OCI-LY1 (cell line): ENCODE measurements around the gene ARHGAP28.

Source experiments
- H2AFZ ChIP-seq: fragments of 200-600 bp; sonication (generic), shearing (Covaris generic); 2 replicates; pipeline ENCODE4 v1.6.0; 2014; ENCODE audit warnings: antibody characterized with exemption, mild to moderate bottlenecking, low read length
- H3F3A ChIP-seq: fragments of 200-600 bp; sonication (generic), shearing (Covaris generic); 2 replicates; pipeline ENCODE4 v1.6.0; 2014; ENCODE audit warnings: mild to moderate bottlenecking, antibody characterized with exemption, low read length, moderate library complexity; ENCODE audit not compliant: insufficient read depth
- H3K27ac ChIP-seq: fragments of 200-600 bp; sonication (generic); 2 replicates; pipeline ENCODE4 v1.5.1; 2014; ENCODE audit warnings: low read length, mixed run types, mild to moderate bottlenecking, low read depth; ENCODE audit not compliant: poor library complexity, severe bottlenecking
- H3K27me3 ChIP-seq: fragments of 200-600 bp; sonication (generic); 2 replicates; pipeline ENCODE4 v1.6.0; 2014; ENCODE audit warnings: antibody characterized with exemption, mild to moderate bottlenecking, low read length, moderate library complexity; ENCODE audit not compliant: insufficient read depth
- H3K36me3 ChIP-seq: fragments of 200-600 bp; sonication (generic); 2 replicates; pipeline ENCODE4 v1.6.1; 2014; ENCODE audit warnings: mild to moderate bottlenecking, antibody characterized with exemption, low read length, moderate library complexity, mixed read lengths; ENCODE audit not compliant: insufficient read depth
- H3K4me1 ChIP-seq: fragments of 200-600 bp; sonication (generic); 2 replicates; pipeline ENCODE4 v1.5.1; 2014; ENCODE audit warnings: mild to moderate bottlenecking, low read length, moderate library complexity; ENCODE audit not compliant: insufficient read depth, severe bottlenecking
- H3K4me2 ChIP-seq: fragments of 200-600 bp; sonication (generic), shearing (Covaris generic); 2 replicates; pipeline ENCODE4 v1.6.1; 2014; ENCODE audit warnings: low read length
- H3K4me3 ChIP-seq: fragments of 200-600 bp; sonication (generic); 2 replicates; pipeline ENCODE4 v1.5.1; 2014; ENCODE audit warnings: low read length, low read depth, mild to moderate bottlenecking, mixed read lengths; ENCODE audit not compliant: poor library complexity, severe bottlenecking
- H3K79me2 ChIP-seq: fragments of 200-600 bp; shearing (Covaris generic); 2 replicates; pipeline ENCODE4 v1.6.1; 2016; ENCODE audit warnings: mixed run types, low read length, mixed read lengths; ENCODE audit not compliant: insufficient read depth
- H3K9ac ChIP-seq: fragments of 200-600 bp; sonication (generic), shearing (Covaris generic); 2 replicates; pipeline ENCODE4 v1.6.1; 2014; ENCODE audit warnings: mild to moderate bottlenecking, low read length, mixed read lengths
- H3K9me2 ChIP-seq: fragments of 200-600 bp; sonication (generic), shearing (Covaris generic); 2 replicates; pipeline ENCODE4 v1.6.1; 2014; ENCODE audit warnings: low read depth, mild to moderate bottlenecking, low read length, mixed read lengths
- H3K9me3 ChIP-seq: fragments of 200-600 bp; shearing (Covaris generic); 2 replicates; pipeline ENCODE4 v1.6.1; 2014; ENCODE audit warnings: low read length, mixed read lengths
- H4K20me1 ChIP-seq: fragments of 200-600 bp; sonication (generic), shearing (Covaris generic); 2 replicates; pipeline ENCODE4 v1.6.0; 2016; ENCODE audit warnings: mild to moderate bottlenecking, low read length; ENCODE audit not compliant: insufficient read depth
- CTCF ChIP-seq: fragments of 200-600 bp; sonication (generic), shearing (Covaris generic); IDR thresholded peaks from 2 replicates; pipeline ENCODE4 v1.5.1; 2017; ENCODE audit warnings: mild to moderate bottlenecking, antibody characterized with exemption, low read length, moderate library complexity, mixed read lengths
- EZH2 ChIP-seq: fragments of 200-600 bp; sonication (generic), shearing (Covaris generic); IDR thresholded peaks from 2 replicates; pipeline ENCODE4 v1.8.0; 2017; ENCODE audit warnings: borderline replicate concordance, mixed run types, mild to moderate bottlenecking, antibody characterized with exemption, low read length, moderate library complexity, mixed read lengths

ARHGAP28 gene

DNA sequence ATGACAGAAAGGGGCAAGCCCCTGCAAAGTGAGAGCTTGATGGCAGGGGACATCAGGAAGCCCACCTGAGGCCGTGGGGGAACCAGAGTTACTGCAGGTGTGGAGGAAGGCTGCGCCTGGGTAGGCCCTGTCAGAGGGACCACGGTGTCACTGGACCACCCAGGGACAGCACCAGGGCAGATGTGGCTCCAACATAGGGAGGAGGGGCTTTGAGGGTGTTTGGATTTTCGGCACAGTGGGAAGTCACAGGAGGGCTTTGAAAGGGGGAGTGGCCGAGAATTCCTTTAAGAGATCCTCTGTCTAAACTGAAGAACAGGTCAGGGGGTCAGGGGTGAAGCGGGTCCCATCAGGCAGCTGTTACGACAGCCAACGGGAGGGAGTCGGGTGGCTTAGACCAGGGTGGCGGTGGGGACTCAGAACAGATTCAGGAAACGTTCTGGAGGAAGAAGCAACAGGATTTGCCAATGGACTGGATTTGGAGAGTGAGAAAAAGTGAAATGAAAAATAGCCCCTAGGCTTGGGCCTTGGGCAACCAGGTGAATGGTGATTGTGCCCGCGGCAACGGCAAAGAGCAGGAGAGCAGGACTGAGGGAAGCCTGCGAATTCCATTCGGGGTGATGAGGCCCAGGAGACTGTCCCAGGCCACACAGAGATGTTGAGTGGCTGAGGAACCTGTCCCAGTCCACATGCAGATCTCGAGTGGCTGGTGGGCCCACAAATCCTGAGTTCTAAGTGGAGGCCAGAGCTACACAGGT, 222.0 kb downstream of the ARHGAP28 start:
- Histone ChIP-seq H3K36me3 (no peaks in the 10 kb centered on the region), H3K9me3 (no peaks in the 10 kb centered on the region), H3K9ac (no peak overlapping the region), H3K4me1 (no peaks in the 10 kb centered on the region), H3K4me3 (no peak overlapping the region), H3K4me2 (no peak overlapping the region), H3K27me3 (0 out of 2 replicates have a peak, but pooled peaks cover 14% of the 10 kb centered on the region), H2AFZ (no peak overlapping the region), H3F3A (no peaks in the 10 kb centered on the region), H3K27ac (no peak overlapping the region), H3K79me2 (no peaks in the 10 kb centered on the region), H3K9me2 (no peaks in the 10 kb centered on the region), H4K20me1 (no peaks in the 10 kb centered on the region)
- no peak for TF ChIP-seq EZH2
- TF ChIP-seq CTCF = no peak

- no peak for TF ChIP-seq CTCF
- TF ChIP-seq EZH2 = no peak
- Histone ChIP-seq H2AFZ (no peak overlapping the region), H3K9me3 (no peaks in the 10 kb centered on the region), H3K27ac (no peak overlapping the region), H4K20me1 (no peaks in the 10 kb centered on the region), H3K4me2 (no peak overlapping the region), H3K27me3 (0 out of 2 replicates have a peak, but pooled peaks cover 9% of the 10 kb centered on the region), H3F3A (no peaks in the 10 kb centered on the region), H3K79me2 (no peaks in the 10 kb centered on the region), H3K4me3 (no peak overlapping the region), H3K9ac (no peak overlapping the region), H3K36me3 (no peaks in the 10 kb centered on the region), H3K4me1 (no peaks in the 10 kb centered on the region), H3K9me2 (no peaks in the 10 kb centered on the region)
Observed at GRCh38 chr18:6954501-6954900, 225.0 kb downstream of the ARHGAP28 start.

DNA sequence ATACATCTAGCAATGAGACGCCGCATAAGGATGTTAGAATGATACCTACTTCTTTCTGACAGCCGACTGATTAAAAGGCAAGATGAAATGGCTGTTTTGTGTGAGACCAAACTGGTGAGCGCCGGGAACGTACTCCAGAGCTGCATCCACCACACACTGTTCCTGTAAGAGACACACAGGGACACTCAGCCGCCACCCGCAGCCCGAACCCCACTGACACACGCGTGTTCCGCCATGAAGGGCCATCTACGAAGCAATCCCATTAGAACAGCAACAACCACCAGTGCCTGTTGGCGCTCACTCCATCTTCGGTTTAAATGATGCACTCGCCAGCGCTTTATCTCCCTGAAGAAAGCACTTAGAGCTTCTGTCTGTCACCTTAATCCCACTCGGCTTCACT, 225.8 kb downstream of the ARHGAP28 start:
- H3K4me3 ChIP-seq = no peak overlapping the region
- H3K4me2 ChIP-seq = no peak overlapping the region
- H2AFZ ChIP-seq = no peak overlapping the region
- TF ChIP-seq CTCF = no peak
- no peak for TF ChIP-seq EZH2
- no peaks in the 10 kb centered on the region for H3K79me2 ChIP-seq
- no peaks in the 10 kb centered on the region for H3K36me3 ChIP-seq
- 0 out of 2 replicates have a peak, but pooled peaks cover 8% of the 10 kb centered on the region for H3K27me3 ChIP-seq
- no peak overlapping the region for H3K27ac ChIP-seq
- H3F3A ChIP-seq = no peaks in the 10 kb centered on the region
- no peaks in the 10 kb centered on the region for H3K4me1 ChIP-seq
- no peaks in the 10 kb centered on the region for H4K20me1 ChIP-seq
- H3K9ac ChIP-seq = no peak overlapping the region
- no peaks in the 10 kb centered on the region for H3K9me2 ChIP-seq
- no peaks in the 10 kb centered on the region for H3K9me3 ChIP-seq
